ENCODE data around the gene STAC3. TPM values are rescaled to one million over a fixed set of nuclear protein-coding genes. Genes with fewer than 3 reads are reported as not detected.

The STAC3 gene
- total and polyA plus RNA-seq, 4 donors = 0.19 to 1.3 (median 0.96) TPM

- DNase-seq (ENCODE audit: low spot score) = peak; percentile 33
- Histone ChIP-seq H3K4me1 (ENCODE audit: control insufficient read depth in 4 of 4, insufficient read depth in 4 of 4, low read length in 3 of 4) (peaks cover 26 to 52% (median 41%) of the 10 kb centered on the region in 4 donors), H3K27me3 (ENCODE audit: control insufficient read depth in 4 of 4, insufficient read depth in 4 of 4, low read length in 3 of 4) (peaks cover 0 to 11% (median 0%) of the 10 kb centered on the region in 4 donors)
Observed at GRCh38 chr12:57237932-57238853, 12.8 kb downstream of the STAC3 start.

GRCh38 chr12:57237596-57237931 is 13.4 kb downstream of the STAC3 start:
- WGBS = 54% methylated on average over 5 of the region's 5 CpGs
- Histone ChIP-seq H3K4me3 (ENCODE audit: low read depth in 1 of 3, low read length in 3 of 3) (no peak overlapping the region), H3K9me3 (ENCODE audit: control insufficient read depth in 4 of 4, low read length in 3 of 4) (no peaks in the 10 kb centered on the region), H3K36me3 (ENCODE audit: control insufficient read depth in 4 of 4, insufficient read depth in 3 of 4, low read depth in 1 of 4, low read length in 3 of 4) (peaks cover 8 to 16% (median 13%) of the 10 kb centered on the region in 4 donors), H3K27me3 (ENCODE audit: control insufficient read depth in 4 of 4, insufficient read depth in 4 of 4, low read length in 3 of 4) (peaks cover 0 to 11% (median 0%) of the 10 kb centered on the region in 4 donors), H3K4me1 (ENCODE audit: control insufficient read depth in 4 of 4, insufficient read depth in 4 of 4, low read length in 3 of 4) (peaks cover 23 to 52% (median 41%) of the 10 kb centered on the region in 4 donors), H3K27ac (ENCODE audit: low read depth in 1 of 2, low read length in 2 of 2) (no peak overlapping the region), H3K9ac (ENCODE audit: low read depth in 1 of 2, low read length in 2 of 2) (no peak overlapping the region)
- no peak for TF ChIP-seq JUND (IDR thresholded peaks at IDR 0.05)
- TF ChIP-seq TAF1 (conservative IDR thresholded peaks at IDR 0.05) = no peak
- TF ChIP-seq GABPA (IDR thresholded peaks at IDR 0.05 in 1 of 2, conservative IDR thresholded peaks at IDR 0.05 in 1 of 2) = no peak
- TF ChIP-seq FOXA1 (IDR thresholded peaks at IDR 0.05) = no peak
- no peak for DNase-seq (ENCODE audit: low spot score)

More at GRCh38 chr12:57237932-57238853, 12.8 kb downstream of the STAC3 start:
- no peak for TF ChIP-seq FOXA2 (IDR thresholded peaks at IDR 0.05)
- TF ChIP-seq RAD21 (IDR thresholded peaks at IDR 0.05) = no peak
- TF ChIP-seq RXRA (IDR thresholded peaks at IDR 0.05) = no peak
- TF ChIP-seq TAF1 (conservative IDR thresholded peaks at IDR 0.05) = no peak
- H3K9ac ChIP-seq (ENCODE audit: low read depth in 1 of 2, low read length in 2 of 2) = no peak overlapping the region
- no peak overlapping the region for H3K27ac ChIP-seq (ENCODE audit: low read depth in 1 of 2, low read length in 2 of 2)
- no peaks in the 10 kb centered on the region for H3K9me3 ChIP-seq (ENCODE audit: control insufficient read depth in 4 of 4, low read length in 3 of 4)
- peaks cover 6 to 11% (median 8%) of the 10 kb centered on the region in 4 donors for H3K36me3 ChIP-seq (ENCODE audit: control insufficient read depth in 4 of 4, insufficient read depth in 3 of 4, low read depth in 1 of 4, low read length in 3 of 4)
- WGBS = 12% methylated on average over 63 of the region's 63 CpGs
- H3K4me3 ChIP-seq (ENCODE audit: low read depth in 1 of 3, low read length in 3 of 3) = no peak overlapping the region

- Histone ChIP-seq H3K27ac (ENCODE audit: low read depth in 1 of 2, low read length in 2 of 2) (no peak overlapping the region), H3K36me3 (ENCODE audit: control insufficient read depth in 4 of 4, insufficient read depth in 3 of 4, low read depth in 1 of 4, low read length in 3 of 4) (peaks cover 10 to 17% (median 15%) of the 10 kb centered on the region in 4 donors), H3K9me3 (ENCODE audit: control insufficient read depth in 4 of 4, low read length in 3 of 4) (no peaks in the 10 kb centered on the region), H3K4me1 (ENCODE audit: control insufficient read depth in 4 of 4, insufficient read depth in 4 of 4, low read length in 3 of 4) (peaks cover 25 to 52% (median 44%) of the 10 kb centered on the region in 4 donors), H3K4me3 (ENCODE audit: low read depth in 1 of 3, low read length in 3 of 3) (no peak overlapping the region), H3K9ac (ENCODE audit: low read depth in 1 of 2, low read length in 2 of 2) (no peak overlapping the region), H3K27me3 (ENCODE audit: control insufficient read depth in 4 of 4, insufficient read depth in 4 of 4, low read length in 3 of 4) (peaks cover 0 to 9% (median 0%) of the 10 kb centered on the region in 4 donors)
- 45% methylated on average over 9 of the region's 9 CpGs for WGBS
- no peak for DNase-seq (ENCODE audit: low spot score)
- TF ChIP-seq EGR1 (IDR thresholded peaks at IDR 0.05; ENCODE audit: low read depth in 2 of 2) = no peak
- TF ChIP-seq RAD21 (IDR thresholded peaks at IDR 0.05) = no peak
- TF ChIP-seq REST (IDR thresholded peaks at IDR 0.05) = peak; percentile 25
Observed at GRCh38 chr12:57236925-57237595, 13.9 kb downstream of the STAC3 start.
